RPMI8226 (cell line): ENCODE measurements around the gene TBXAS1.
"Not testable (repeated sequence)": the region's sequence is repeated elsewhere in the genome, so short reads cannot be mapped to it uniquely, and the experiment has no call there.

Experiments
- DNase-seq: peaks from one replicate; pipeline ENCODE4 v3.0.0-alpha.2; 2015

The TBXAS1 gene

GRCh38 chr7:139893999-139894398 is 64.9 kb downstream of the TBXAS1 start:
- DNase-seq = no peak

- no peak for DNase-seq
Measured at GRCh38 chr7:139895141-139895829, 66.2 kb downstream of the TBXAS1 start.

- DNase-seq = no peak
Measured at GRCh38 chr7:139896288-139896687, 67.2 kb downstream of the TBXAS1 start.

GRCh38 chr7:139896831-139897230 is 67.8 kb downstream of the TBXAS1 start:
- no peak for DNase-seq

GRCh38 chr7:139897422-139898090 is 68.5 kb downstream of the TBXAS1 start:
- DNase-seq = no peak

DNA sequence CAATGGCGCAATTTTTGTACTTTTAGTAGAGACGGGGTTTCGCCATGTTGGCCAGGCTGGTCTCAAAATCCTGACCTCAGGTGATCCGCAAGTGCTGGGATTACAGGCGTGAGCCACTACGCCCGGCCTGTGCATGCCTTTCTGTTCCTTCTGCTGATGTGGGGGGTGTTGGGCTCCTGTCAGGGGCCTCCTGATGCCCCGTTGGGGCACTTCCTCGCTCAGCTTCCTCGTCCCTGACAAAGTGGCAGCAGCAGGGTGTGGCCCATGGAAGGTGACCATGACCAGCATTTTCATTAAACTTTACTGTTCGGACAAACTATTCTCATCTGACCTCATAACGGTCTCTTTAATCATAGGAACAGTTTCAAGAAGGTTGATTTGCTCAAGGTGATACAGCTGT is 69.4 kb downstream of the TBXAS1 start:
- no peak for DNase-seq

DNA sequence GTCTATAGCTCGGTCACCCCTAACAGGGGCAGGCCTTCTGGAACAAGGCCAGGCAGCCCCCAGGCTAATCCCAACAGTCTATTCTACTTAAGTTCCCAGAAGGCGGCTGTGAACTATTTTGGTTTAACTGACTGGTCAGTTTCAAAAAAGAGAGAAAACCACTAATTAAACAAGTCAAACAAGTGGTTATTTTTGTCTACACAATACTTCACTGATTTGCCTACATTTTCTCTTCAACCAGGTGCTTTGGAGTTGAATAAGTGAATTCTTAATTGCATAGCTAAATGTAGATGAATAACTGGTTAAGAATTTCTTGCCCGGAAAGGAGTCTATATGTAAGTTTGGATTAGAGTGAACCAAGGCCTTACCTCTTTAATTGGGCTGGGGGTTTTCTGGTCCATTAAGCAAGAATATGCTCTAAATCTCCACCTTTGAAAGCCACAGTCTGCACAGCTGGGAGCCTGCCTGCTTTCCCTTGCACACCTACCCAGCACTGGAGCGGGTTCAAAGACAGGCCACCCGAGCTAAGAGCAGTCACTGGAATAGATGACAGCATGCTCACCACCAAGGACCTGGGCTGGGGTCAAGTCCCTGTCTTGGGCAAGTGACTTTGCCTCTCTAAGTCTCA is 70.4 kb downstream of the TBXAS1 start:
- no peak for DNase-seq

- DNase-seq = no peak
Measured at GRCh38 chr7:139900326-139900725, 71.3 kb downstream of the TBXAS1 start.

DNA sequence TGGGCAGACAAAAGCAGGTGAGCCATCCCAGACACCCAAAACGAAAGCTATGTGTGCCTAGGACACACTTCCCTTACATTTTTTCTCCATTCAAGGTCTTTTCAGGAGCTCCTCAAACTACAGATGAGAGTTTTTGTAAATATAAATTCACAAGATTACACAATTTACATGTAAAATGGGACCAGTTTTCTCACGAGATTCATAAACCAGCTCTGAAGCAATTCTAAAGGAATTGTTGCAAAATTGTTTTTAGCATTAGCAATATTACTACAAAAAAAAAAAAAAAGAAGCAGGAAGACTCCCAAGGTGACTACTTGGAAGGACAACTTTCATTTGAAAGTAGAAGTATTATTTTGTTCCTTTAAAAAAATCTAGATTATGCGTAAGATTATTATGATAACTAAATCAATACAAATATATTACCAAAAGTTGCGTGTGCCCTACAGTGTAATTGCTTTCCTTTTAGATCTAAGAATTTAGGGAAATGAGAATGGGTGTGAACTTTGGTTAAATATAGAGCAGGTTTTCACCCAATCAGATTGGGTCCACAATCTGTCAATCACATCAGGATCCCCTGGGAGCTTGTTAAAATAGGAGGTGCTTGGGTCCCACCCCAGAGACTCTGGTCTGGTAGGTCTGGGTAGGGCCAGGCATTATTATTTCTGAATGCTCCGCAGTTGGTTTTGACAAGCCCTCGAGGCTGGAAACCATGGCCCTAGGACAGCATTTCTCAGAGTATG is 72.2 kb downstream of the TBXAS1 start:
- no peak for DNase-seq

GRCh38 chr7:139901901-139902300 is 72.8 kb downstream of the TBXAS1 start:
- no peak for DNase-seq

DNA sequence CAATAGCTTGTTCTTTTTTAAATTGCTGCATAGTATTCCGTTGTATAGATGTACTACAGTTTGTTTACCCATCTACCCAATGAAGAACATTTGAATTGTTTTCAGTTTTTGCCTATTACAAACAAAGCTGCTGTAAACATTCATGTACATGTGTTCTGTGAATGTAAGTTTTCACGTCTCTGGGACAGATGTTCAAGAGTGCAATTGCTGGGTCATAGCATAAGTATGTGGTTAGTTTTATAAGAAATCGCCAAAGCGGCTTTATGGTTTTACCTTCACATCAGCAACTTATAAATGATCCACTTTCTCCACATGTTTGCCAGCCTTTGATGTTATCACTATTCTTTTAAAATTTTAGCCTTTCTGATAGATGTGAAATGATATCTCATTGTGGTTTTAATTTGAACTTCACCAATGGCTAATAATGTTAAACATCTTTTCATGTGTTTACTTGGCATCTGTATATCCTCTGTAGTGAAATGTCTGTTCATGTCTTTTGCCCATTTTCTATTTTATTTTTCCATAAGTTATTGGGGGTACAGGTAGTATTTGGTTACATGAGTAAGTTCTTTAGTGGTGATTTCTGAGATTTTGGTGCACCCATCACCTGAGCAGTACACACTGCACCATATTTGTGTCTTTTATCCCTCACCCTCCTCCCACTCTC is 73.5 kb downstream of the TBXAS1 start:
- no peak for DNase-seq

DNA sequence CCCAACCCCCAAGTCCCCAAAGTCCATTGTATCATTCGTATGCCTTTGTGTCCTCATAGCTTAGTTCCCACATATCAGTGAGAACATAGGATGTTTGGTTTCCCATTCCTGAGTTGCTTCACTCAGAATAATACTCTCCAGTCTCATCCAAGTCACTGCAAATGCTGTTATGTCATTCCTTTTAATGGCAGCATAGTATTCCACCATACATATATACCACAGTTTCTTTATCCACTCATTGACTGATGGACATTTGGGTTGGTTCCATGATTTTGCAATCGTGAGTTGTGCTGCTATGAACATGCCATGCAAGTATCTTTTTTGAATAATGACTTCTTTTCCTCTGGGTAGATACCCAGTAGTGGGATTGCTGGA is 74.0 kb downstream of the TBXAS1 start:
- DNase-seq = not testable (repeated sequence)

DNA sequence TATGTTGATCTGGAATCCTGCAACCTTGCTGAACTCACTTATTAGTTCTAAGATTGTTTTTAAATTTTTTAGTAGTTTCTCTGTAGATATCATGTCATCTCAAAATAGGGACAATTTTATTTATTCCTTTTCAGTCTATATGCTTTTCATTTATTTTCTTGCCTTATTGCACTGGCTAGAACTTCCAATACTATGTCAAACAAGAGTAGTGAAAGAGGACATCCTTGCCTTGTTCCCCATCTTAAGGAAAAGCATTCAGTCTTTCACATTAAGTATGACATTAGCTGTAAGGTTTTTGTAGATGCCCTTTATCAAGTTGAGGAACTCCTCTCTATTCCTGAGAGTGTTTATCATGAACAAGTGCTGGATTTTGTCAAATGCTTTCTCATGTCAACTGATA is 77.8 kb downstream of the TBXAS1 start:
- no peak for DNase-seq

DNA sequence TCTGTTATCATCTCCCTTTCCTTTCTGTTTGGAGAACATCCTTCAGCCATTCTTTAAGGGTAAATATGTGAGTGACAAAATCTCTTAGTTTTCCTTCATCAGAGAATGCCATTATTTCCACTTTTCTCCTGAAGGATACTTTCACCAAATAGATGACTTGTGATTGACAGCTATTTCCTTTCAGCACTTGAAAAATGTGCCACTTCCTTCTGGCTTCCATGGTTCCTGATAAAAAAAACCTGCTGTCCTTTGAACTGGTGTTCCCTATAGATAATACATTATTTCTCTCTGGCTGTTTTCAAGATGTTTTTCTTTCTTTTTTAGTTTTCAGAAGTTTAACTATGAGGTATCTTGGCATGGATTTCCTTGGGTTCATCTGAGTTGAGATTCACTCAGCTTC is 79.7 kb downstream of the TBXAS1 start:
- no peak for DNase-seq

DNA sequence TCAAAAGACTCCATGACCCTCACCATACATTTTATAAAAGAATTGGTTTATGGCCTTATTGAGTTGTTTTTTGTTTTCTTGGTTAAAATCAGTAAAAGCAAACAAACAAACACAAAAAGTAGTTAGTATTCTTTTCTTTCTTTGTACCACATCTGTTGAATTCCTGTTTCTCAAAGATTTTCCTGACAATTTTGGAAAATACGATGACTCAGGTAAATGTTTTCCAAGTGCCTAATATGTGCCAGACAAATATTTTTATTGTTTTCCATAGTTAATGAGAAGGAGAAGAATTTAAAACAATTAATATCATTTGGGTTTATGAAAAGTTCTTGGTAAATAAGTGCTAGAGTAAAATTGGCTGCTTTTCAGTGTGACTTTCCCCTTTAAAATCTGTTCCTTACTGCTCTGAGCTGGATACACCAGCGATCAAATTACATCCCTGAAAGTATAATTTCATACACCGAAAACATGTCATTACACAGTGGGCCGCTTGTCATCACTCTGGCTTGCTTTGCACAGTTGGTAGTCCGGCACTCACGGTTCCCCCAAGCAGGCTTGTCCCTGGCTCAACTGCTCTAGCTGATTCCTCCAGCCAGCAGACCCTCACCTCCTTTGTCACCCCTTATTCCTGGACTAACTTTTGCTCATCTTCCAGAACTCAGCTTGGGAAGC is 80.5 kb downstream of the TBXAS1 start:
- no peak for DNase-seq

- DNase-seq = no peak
Measured at GRCh38 chr7:139913021-139913844, 84.2 kb downstream of the TBXAS1 start.

- DNase-seq = no peak
Measured at GRCh38 chr7:139913845-139914135, 84.7 kb downstream of the TBXAS1 start.

- no peak for DNase-seq
Measured at GRCh38 chr7:139914306-139915267, 85.5 kb downstream of the TBXAS1 start.

GRCh38 chr7:139915268-139915863 is 86.3 kb downstream of the TBXAS1 start:
- DNase-seq = no peak
